CD4-positive, alpha-beta memory T cell (primary cell): ENCODE measurements around the gene NRXN3. TPM values are rescaled to one million over a fixed set of nuclear protein-coding genes. Genes with fewer than 3 reads are reported as not detected.

ENCODE experiments used
- CTCF ChIA-PET: fragments of 350-600 bp; sonication (Branson Sonifier 250); formaldehyde crosslinking; loops from one replicate; lab custom pipeline; 2021; ENCODE audit warnings: inconsistent platforms; ENCODE audit not compliant: partially characterized antibody; lab: Charles Lee
- POLR2A ChIA-PET: fragments of 350-600 bp; sonication (Branson Sonifier 250); formaldehyde crosslinking; loops from one replicate; lab custom pipeline; 2021; ENCODE audit not compliant: partially characterized antibody; lab: Charles Lee
- DNase-seq, 5 donors: peaks; one replicate each; pipeline versions ENCODE4 v3.0.0 to v3.0.0-alpha.2; 2020 to 2022; ENCODE audit warnings: mixed read lengths in 1 of 5
- H3K27ac ChIP-seq: one replicate; pipeline ENCODE4 v1.7.0; 2013; ENCODE audit warnings: low read depth, low read length
- H3K27me3 ChIP-seq: 2 replicates; pipeline ENCODE4 v1.7.0; 2013; ENCODE audit warnings: mild to moderate bottlenecking, low read length, moderate library complexity; ENCODE audit not compliant: insufficient read depth
- H3K36me3 ChIP-seq: 2 replicates; pipeline ENCODE4 v1.7.0; 2013; ENCODE audit warnings: mild to moderate bottlenecking, low read length, moderate library complexity; ENCODE audit not compliant: insufficient read depth
- H3K4me1 ChIP-seq: 2 replicates; pipeline ENCODE4 v1.7.0; 2013; ENCODE audit warnings: mild to moderate bottlenecking, low read length, moderate library complexity; ENCODE audit not compliant: insufficient read depth
- H3K4me3 ChIP-seq, 2 donors: one replicate each; pipeline ENCODE4 v1.7.0; 2013; ENCODE audit warnings: low read length in 2 of 2, mild to moderate bottlenecking in 1 of 2
- H3K9me3 ChIP-seq, 2 donors: one replicate each; pipeline ENCODE4 v1.7.0; 2013; ENCODE audit warnings: low read length in 2 of 2, control low read depth in 1 of 2; ENCODE audit not compliant: control insufficient read depth in 1 of 2
- H3K27ac Mint-ChIP-seq, 7 donors: one replicate each; pipeline ENCODE4 v1.8.0; 2020 to 2021; ENCODE audit warnings: mixed read lengths in 7 of 7, mild to moderate bottlenecking in 6 of 7, inconsistent platforms in 3 of 7, moderate library complexity in 3 of 7
- H3K27me3 Mint-ChIP-seq, 2 donors: one replicate each; pipeline ENCODE4 v1.8.0; 2020 to 2021; ENCODE audit warnings: mixed read lengths in 2 of 2
- H3K36me3 Mint-ChIP-seq, 2 donors: one replicate each; pipeline ENCODE4 v1.8.0; 2020 to 2021; ENCODE audit warnings: mixed read lengths in 2 of 2, inconsistent platforms in 1 of 2, mild to moderate bottlenecking in 1 of 2
- H3K4me1 Mint-ChIP-seq, 4 donors: one replicate each; pipeline ENCODE4 v1.8.0; 2020 to 2021; ENCODE audit warnings: mixed read lengths in 4 of 4, mild to moderate bottlenecking in 1 of 4
- H3K4me3 Mint-ChIP-seq, 8 donors: one replicate each; pipeline ENCODE4 v1.8.0; 2020 to 2021; ENCODE audit warnings: mixed read lengths in 8 of 8, mild to moderate bottlenecking in 7 of 8, moderate library complexity in 6 of 8, inconsistent platforms in 3 of 8
- H3K9me3 Mint-ChIP-seq, 8 donors: one replicate each; pipeline ENCODE4 v1.8.0; 2020 to 2021; ENCODE audit warnings: mixed read lengths in 8 of 8, mild to moderate bottlenecking in 5 of 8, inconsistent platforms in 3 of 8, moderate library complexity in 1 of 8
- intact Hi-C: fragments of 100-400 bp; cut with micrococcal nuclease; formaldehyde crosslinking; loops from one replicate; pipeline ENCODE4 v1.15.1; 2023
- polyA plus RNA-seq, 2 donors: library from polyadenylated mRNA; unstranded; fragments of 300-500 nt; fragmentation: Illumina TruSeq; gene quantifications; one replicate each; pipeline ENCODE4 v1.2.3, GENCODE V29; 2021
- total RNA-seq, 2 experiments: library from RNA; stranded (reverse); gene quantifications; one replicate each; pipeline ENCODE4 v1.2.3, GENCODE V29; 2021

NRXN3 gene
- total and polyA plus RNA-seq, 4 experiments from 2014 or later = not detected

DNA sequence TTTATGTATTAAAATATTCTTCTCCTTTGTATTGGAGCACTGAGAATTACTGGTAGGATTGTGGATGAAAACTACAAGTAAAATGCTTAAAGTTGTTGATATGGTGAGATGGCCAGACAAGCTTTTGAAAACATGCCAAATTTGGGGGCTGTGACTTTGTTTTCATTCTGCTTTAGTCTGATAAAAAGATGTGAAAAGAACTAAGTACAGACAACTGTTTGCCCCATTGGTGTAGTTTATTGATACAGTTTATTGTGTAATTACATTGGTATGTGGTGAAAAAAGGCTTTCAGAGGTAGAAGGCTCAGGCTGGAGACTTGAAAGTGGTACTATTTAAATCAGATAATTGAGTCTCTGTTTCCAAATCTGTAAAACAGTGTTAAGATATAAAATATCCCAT, 1294.3 kb downstream of the NRXN3 start:
- no peak overlapping the region for H3K27ac Mint-ChIP-seq
- peaks cover 0 to 5% (median 0%) of the 10 kb centered on the region in 8 donors for H3K9me3 Mint-ChIP-seq
- H3K36me3 Mint-ChIP-seq = no peaks in the 10 kb centered on the region
- Histone ChIP-seq H3K4me1 (no peaks in the 10 kb centered on the region), H3K9me3 (no peaks in the 10 kb centered on the region), H3K27me3 (no peaks in the 10 kb centered on the region), H3K36me3 (no peaks in the 10 kb centered on the region), H3K27ac (no peak overlapping the region), H3K4me3 (no peak overlapping the region)
- ChIA-PET CTCF (no interaction called here), POLR2A (no interaction called here)
- DNase-seq = no peak
- intact Hi-C loops = no loop called here
- no peaks in the 10 kb centered on the region for H3K4me1 Mint-ChIP-seq
- H3K27me3 Mint-ChIP-seq = no peaks in the 10 kb centered on the region
- no peak overlapping the region for H3K4me3 Mint-ChIP-seq

DNA sequence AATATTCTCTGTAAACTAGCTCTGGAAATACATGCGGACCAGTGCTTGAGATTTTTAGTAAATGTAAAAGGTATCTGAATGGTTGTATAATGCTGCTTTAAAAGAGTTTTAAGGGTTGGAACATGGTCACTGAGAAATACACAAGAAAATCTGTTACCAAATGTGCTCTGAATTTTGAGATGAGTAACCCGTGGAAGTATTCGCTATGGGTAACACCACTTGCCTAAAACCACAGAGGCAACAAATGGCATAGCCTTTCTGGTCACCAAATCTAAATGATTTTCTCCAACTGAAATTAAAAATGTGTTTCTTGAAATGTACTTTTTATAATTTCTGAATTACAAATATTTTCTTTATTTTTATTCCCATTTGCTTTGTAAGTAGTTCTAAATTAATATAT, 1295.5 kb downstream of the NRXN3 start:
- Mint-ChIP-seq H3K4me1 (no peaks in the 10 kb centered on the region), H3K27ac (no peak overlapping the region), H3K27me3 (no peaks in the 10 kb centered on the region), H3K36me3 (no peaks in the 10 kb centered on the region), H3K4me3 (no peak overlapping the region), H3K9me3 (peaks cover 0 to 5% (median under 1%) of the 10 kb centered on the region in 8 donors)
- H3K27me3 ChIP-seq = no peaks in the 10 kb centered on the region
- H3K9me3 ChIP-seq = no peaks in the 10 kb centered on the region
- no peaks in the 10 kb centered on the region for H3K4me1 ChIP-seq
- POLR2A ChIA-PET = no interaction called here
- no peak overlapping the region for H3K4me3 ChIP-seq
- intact Hi-C loops = no loop called here
- no peak overlapping the region for H3K27ac ChIP-seq
- H3K36me3 ChIP-seq = no peaks in the 10 kb centered on the region
- no peak for DNase-seq
- CTCF ChIA-PET = no interaction called here

DNA sequence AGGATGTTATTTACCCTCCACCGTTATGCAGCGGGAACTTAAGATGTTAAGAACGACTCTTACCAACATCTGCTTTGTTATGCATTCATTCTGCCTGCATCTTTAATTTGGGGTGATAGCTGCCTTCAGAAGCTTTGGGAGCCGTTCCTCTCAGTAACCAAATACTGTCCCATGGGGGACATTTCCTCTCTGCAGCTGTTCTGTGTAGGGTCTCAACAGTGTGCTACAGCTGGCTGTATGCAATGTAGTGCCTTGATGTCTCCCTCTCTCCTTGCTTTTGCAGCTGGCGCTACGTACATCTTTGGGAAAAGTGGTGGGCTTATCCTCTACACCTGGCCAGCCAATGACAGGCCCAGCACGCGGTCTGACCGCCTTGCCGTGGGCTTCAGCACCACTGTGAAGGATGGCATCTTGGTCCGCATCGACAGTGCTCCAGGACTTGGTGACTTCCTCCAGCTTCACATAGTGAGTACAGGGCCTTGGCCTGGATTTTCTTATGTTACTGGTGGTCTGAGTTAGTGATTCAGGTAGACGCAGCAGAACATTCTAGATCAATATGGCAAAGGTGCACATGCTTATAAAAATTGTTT, 1296.9 kb downstream of the NRXN3 start:
- Mint-ChIP-seq H3K27me3 (no peaks in the 10 kb centered on the region), H3K9me3 (peaks cover 0 to 5% (median under 1%) of the 10 kb centered on the region in 8 donors), H3K4me3 (no peak overlapping the region), H3K27ac (no peak overlapping the region), H3K36me3 (no peaks in the 10 kb centered on the region), H3K4me1 (no peaks in the 10 kb centered on the region)
- CTCF ChIA-PET = no interaction called here
- Histone ChIP-seq H3K4me1 (no peaks in the 10 kb centered on the region), H3K27me3 (no peaks in the 10 kb centered on the region), H3K4me3 (no peak overlapping the region), H3K36me3 (no peaks in the 10 kb centered on the region), H3K27ac (no peak overlapping the region), H3K9me3 (no peaks in the 10 kb centered on the region)
- intact Hi-C loops = no loop called here
- POLR2A ChIA-PET = no interaction called here
- DNase-seq = no peak

DNA sequence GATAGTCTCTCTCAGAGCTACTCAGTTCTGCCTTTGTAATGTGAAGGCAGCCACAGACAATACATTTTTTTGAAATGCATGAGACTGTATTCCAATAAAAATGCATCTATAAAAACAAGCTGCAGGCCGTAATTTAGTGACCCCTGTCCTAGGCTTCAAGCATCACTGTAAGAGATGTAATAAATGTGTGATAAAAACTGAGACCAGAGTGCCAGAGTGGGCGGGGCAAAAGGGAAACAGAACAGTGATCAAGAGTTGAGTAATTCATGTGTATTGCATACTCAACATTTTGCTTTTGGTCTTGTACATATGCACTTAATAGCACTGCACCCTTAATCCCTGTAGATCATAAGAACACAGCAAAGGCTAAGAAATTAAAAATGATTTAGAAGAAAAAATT, 1297.7 kb downstream of the NRXN3 start:
- H3K27ac Mint-ChIP-seq = no peak overlapping the region
- peaks cover 0 to 5% (median under 1%) of the 10 kb centered on the region in 8 donors for H3K9me3 Mint-ChIP-seq
- no peaks in the 10 kb centered on the region for H3K36me3 ChIP-seq
- H3K9me3 ChIP-seq = no peaks in the 10 kb centered on the region
- no peaks in the 10 kb centered on the region for H3K27me3 ChIP-seq
- no peaks in the 10 kb centered on the region for H3K36me3 Mint-ChIP-seq
- intact Hi-C loops = no loop called here
- no peak for DNase-seq
- H3K4me1 ChIP-seq = no peaks in the 10 kb centered on the region
- ChIA-PET CTCF (no interaction called here), POLR2A (no interaction called here)
- no peak overlapping the region for H3K27ac ChIP-seq
- no peaks in the 10 kb centered on the region for H3K4me1 Mint-ChIP-seq
- H3K27me3 Mint-ChIP-seq = no peaks in the 10 kb centered on the region
- no peak overlapping the region for H3K4me3 ChIP-seq
- no peak overlapping the region for H3K4me3 Mint-ChIP-seq

DNA sequence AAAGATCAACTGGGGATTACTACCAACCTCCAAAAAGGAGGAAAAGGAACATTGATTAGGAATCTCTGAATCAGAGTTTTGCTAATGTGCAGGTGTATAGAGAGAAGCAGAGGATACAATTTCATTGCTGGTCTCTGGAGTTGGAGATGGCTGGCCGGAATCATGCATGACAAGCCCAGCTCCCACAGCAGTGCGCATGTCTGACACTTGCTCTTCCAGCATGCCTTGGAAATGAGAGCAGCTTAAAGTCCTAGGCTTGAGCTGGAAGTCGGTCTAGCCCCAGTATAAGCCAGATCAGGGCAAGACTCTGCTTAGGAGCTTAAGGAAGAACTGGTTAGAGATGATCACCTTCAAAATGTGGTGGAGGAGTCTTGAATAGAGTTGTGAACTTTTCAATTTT, 1298.3 kb downstream of the NRXN3 start:
- ChIA-PET CTCF (no interaction called here), POLR2A (no interaction called here)
- no peaks in the 10 kb centered on the region for H3K27me3 ChIP-seq
- no peak overlapping the region for H3K27ac ChIP-seq
- no peaks in the 10 kb centered on the region for H3K9me3 ChIP-seq
- DNase-seq = no peak
- H3K4me1 Mint-ChIP-seq = no peaks in the 10 kb centered on the region
- H3K4me3 ChIP-seq = no peak overlapping the region
- intact Hi-C loops = no loop called here
- no peaks in the 10 kb centered on the region for H3K36me3 Mint-ChIP-seq
- no peaks in the 10 kb centered on the region for H3K27me3 Mint-ChIP-seq
- H3K4me1 ChIP-seq = no peaks in the 10 kb centered on the region
- H3K36me3 ChIP-seq = no peaks in the 10 kb centered on the region
- H3K27ac Mint-ChIP-seq = no peak overlapping the region
- no peak overlapping the region for H3K4me3 Mint-ChIP-seq
- H3K9me3 Mint-ChIP-seq = peaks cover 0 to 6% (median under 1%) of the 10 kb centered on the region in 8 donors

- CTCF ChIA-PET = no interaction called here
- Mint-ChIP-seq H3K36me3 (no peaks in the 10 kb centered on the region), H3K4me3 (no peak overlapping the region), H3K27me3 (no peaks in the 10 kb centered on the region), H3K9me3 (peaks cover 0 to 7% (median 2%) of the 10 kb centered on the region in 8 donors), H3K4me1 (no peaks in the 10 kb centered on the region), H3K27ac (no peak overlapping the region)
- no peaks in the 10 kb centered on the region for H3K4me1 ChIP-seq
- H3K27me3 ChIP-seq = no peaks in the 10 kb centered on the region
- intact Hi-C loops = no loop called here
- no peak overlapping the region for H3K4me3 ChIP-seq
- H3K27ac ChIP-seq = no peak overlapping the region
- no peaks in the 10 kb centered on the region for H3K9me3 ChIP-seq
- no peak for DNase-seq
- POLR2A ChIA-PET = no interaction called here
- H3K36me3 ChIP-seq = no peaks in the 10 kb centered on the region
These were observed 1303.5 kb downstream of the NRXN3 start for GRCh38 chr14:79473651-79474050.

DNA sequence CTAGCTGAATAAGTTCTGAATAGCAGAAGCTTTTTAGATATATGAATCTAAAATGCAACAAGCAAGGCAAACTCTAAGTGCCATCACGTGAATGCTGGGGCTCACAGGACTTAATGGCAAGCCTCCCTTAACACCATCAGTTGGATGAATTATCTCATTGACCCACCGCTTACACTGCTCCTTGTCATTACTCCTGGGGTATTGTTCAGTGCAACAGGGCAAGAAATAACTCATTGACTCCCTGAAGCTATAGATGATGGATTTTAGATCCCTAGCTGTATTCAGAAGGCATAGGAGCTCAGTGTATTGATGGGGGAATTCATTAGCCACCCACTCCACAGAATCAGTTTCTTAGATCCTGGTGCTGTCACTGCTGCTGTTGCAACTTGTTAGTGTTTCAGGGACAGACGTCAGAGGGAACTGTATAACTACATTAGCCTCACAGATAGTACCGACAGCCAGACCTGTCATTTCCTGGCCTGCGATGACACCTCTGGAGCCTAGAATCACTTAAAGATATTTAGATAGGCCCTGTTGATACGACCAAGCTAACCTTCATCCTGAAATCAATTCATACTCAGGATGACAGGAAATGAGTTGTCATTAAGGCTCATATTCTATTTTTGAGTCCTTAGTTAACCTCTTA, 1305.8 kb downstream of the NRXN3 start:
- H3K9me3 Mint-ChIP-seq = peaks cover 0 to 7% (median 2%) of the 10 kb centered on the region in 8 donors
- ChIA-PET POLR2A (no interaction called here), CTCF (no interaction called here)
- no peaks in the 10 kb centered on the region for H3K4me1 ChIP-seq
- intact Hi-C loops = no loop called here
- no peak for DNase-seq
- H3K4me1 Mint-ChIP-seq = no peaks in the 10 kb centered on the region
- no peaks in the 10 kb centered on the region for H3K9me3 ChIP-seq
- H3K4me3 ChIP-seq = no peak overlapping the region
- no peaks in the 10 kb centered on the region for H3K27me3 Mint-ChIP-seq
- no peak overlapping the region for H3K27ac Mint-ChIP-seq
- H3K36me3 Mint-ChIP-seq = no peaks in the 10 kb centered on the region
- H3K27ac ChIP-seq = no peak overlapping the region
- no peak overlapping the region for H3K4me3 Mint-ChIP-seq
- H3K36me3 ChIP-seq = no peaks in the 10 kb centered on the region
- H3K27me3 ChIP-seq = no peaks in the 10 kb centered on the region
